Liver (tissue), 9 donors: ENCODE measurements around the gene RAB3GAP2. TPM values are rescaled to one million over a fixed set of nuclear protein-coding genes. Genes with fewer than 3 reads are reported as not detected.

Experiments used
- DNase-seq: peaks from one replicate; pipeline ENCODE4 v3.0.0-alpha.2; 2017; ENCODE audit warnings: low spot score
- H3K27ac ChIP-seq, 2 donors: one replicate each; pipeline ENCODE4 v1.7.0; 2013; ENCODE audit warnings: inconsistent platforms in 2 of 2, low read length in 2 of 2, control low read depth in 1 of 2, low read depth in 1 of 2, mild to moderate bottlenecking in 1 of 2
- H3K27me3 ChIP-seq, 4 donors: one replicate each; pipeline versions ENCODE4 v1.6.1 to v1.7.0; 2013; ENCODE audit warnings: low read length in 3 of 4, inconsistent platforms in 1 of 4, mild to moderate bottlenecking in 1 of 4, moderate library complexity in 1 of 4; ENCODE audit not compliant: control insufficient read depth in 4 of 4, insufficient read depth in 4 of 4
- H3K36me3 ChIP-seq, 4 donors: one replicate each; pipeline versions ENCODE4 v1.6.1 to v1.7.0; 2013; ENCODE audit warnings: low read length in 3 of 4, mild to moderate bottlenecking in 3 of 4, low read depth in 1 of 4, moderate library complexity in 1 of 4; ENCODE audit not compliant: control insufficient read depth in 4 of 4, insufficient read depth in 3 of 4
- H3K4me1 ChIP-seq, 4 donors: one replicate each; pipeline versions ENCODE4 v1.6.1 to v1.7.0; 2013; ENCODE audit warnings: low read length in 3 of 4, mild to moderate bottlenecking in 3 of 4, moderate library complexity in 1 of 4; ENCODE audit not compliant: control insufficient read depth in 4 of 4, insufficient read depth in 4 of 4
- H3K4me3 ChIP-seq, 3 donors: one replicate each; pipeline versions ENCODE4 v1.6.1 to v1.7.0; 2013; ENCODE audit warnings: low read length in 3 of 3, control low read depth in 1 of 3, low read depth in 1 of 3, mild to moderate bottlenecking in 1 of 3
- H3K9ac ChIP-seq, 2 donors: one replicate each; pipeline ENCODE4 v1.7.0; 2013; ENCODE audit warnings: low read length in 2 of 2, mild to moderate bottlenecking in 2 of 2, moderate library complexity in 2 of 2, control low read depth in 1 of 2, low read depth in 1 of 2
- H3K9me3 ChIP-seq, 4 donors: one replicate each; pipeline versions ENCODE4 v1.6.1 to v1.7.0; 2013; ENCODE audit warnings: low read length in 3 of 4; ENCODE audit not compliant: control insufficient read depth in 4 of 4
- CTCF ChIP-seq: fragments of 150-350 bp; IDR thresholded peaks from 2 replicates; pipeline ENCODE4 v1.5.1; 2017; ENCODE audit warnings: improper control_type of control experiment, low read depth, low read length; ENCODE audit not compliant: missing input control
- EGR1 ChIP-seq, 2 donors: IDR thresholded peaks; 2 replicates each; pipeline ENCODE4 v1.6.1; 2016 to 2018; ENCODE audit warnings: antibody characterized with exemption in 2 of 2, low read depth in 2 of 2
- FOXA1 ChIP-seq: IDR thresholded peaks from 2 replicates; pipeline ENCODE4 v1.6.1; 2016; ENCODE audit warnings: antibody characterized with exemption
- FOXA2 ChIP-seq: IDR thresholded peaks from 2 replicates; pipeline ENCODE4 v1.6.1; 2016; ENCODE audit warnings: antibody characterized with exemption
- GABPA ChIP-seq, 2 donors: IDR thresholded peaks in 1 of 2; conservative IDR thresholded peaks in 1 of 2; 2 replicates each; pipeline ENCODE4 v1.6.1; 2016; ENCODE audit warnings: antibody characterized with exemption in 2 of 2, mild to moderate bottlenecking in 1 of 2, moderate library complexity in 1 of 2
- HNF4A ChIP-seq, 2 donors: conservative IDR thresholded peaks; 2 replicates each; pipeline ENCODE4 v1.6.1; 2016; ENCODE audit warnings: antibody characterized with exemption in 2 of 2, mild to moderate bottlenecking in 2 of 2
- HNF4G ChIP-seq: IDR thresholded peaks from 2 replicates; pipeline ENCODE4 v1.6.1; 2016; ENCODE audit warnings: antibody characterized with exemption
- JUND ChIP-seq, 2 donors: IDR thresholded peaks; 2 replicates each; pipeline ENCODE4 v1.6.1; 2016; ENCODE audit warnings: antibody characterized with exemption in 2 of 2
- NR2F2 ChIP-seq: IDR thresholded peaks from 2 replicates; pipeline ENCODE4 v1.6.1; 2016; ENCODE audit warnings: antibody characterized with exemption
- RAD21 ChIP-seq, 2 donors: IDR thresholded peaks; 2 replicates each; pipeline ENCODE4 v1.6.1; 2016; ENCODE audit warnings: antibody characterized with exemption in 2 of 2, mild to moderate bottlenecking in 2 of 2
- RXRA ChIP-seq, 2 donors: IDR thresholded peaks; 2 replicates each; pipeline ENCODE4 v1.6.1; 2017 to 2018; ENCODE audit warnings: antibody characterized with exemption in 2 of 2, mild to moderate bottlenecking in 1 of 2
- SP1 ChIP-seq: IDR thresholded peaks from 2 replicates; pipeline ENCODE4 v1.6.1; 2018; ENCODE audit warnings: antibody characterized with exemption, mild to moderate bottlenecking
- TAF1 ChIP-seq: conservative IDR thresholded peaks from 2 replicates; pipeline ENCODE4 v1.6.1; 2016; ENCODE audit warnings: antibody characterized with exemption, mild to moderate bottlenecking
- YY1 ChIP-seq: IDR thresholded peaks from 2 replicates; pipeline ENCODE4 v1.6.1; 2016; ENCODE audit warnings: antibody characterized with exemption, mild to moderate bottlenecking
- WGBS: extraction: QIAGEN DNeasy Blood & Tissue Kit; methylation state at CpG from one replicate; pipeline ENCODE4 v1.1.7; 2013; 5-methylcytosine and 5-hydroxymethylcytosine counted together
- polyA plus RNA-seq, 2 donors: library from polyadenylated mRNA; stranded (reverse) in 1 of 2; unstranded in 1 of 2; fragments of 200-250 nt in 1 of 2; fragments of >200 nt in 1 of 2; fragmentation: Nextera tagmentation in 1 of 2; extraction: Ambion mirVana in 1 of 2; gene quantifications; one replicate each; pipeline versions ENCODE4 v1.2.1 to v1.2.3, GENCODE V29; 2013 to 2015
- total RNA-seq, 2 donors: library from RNA; depleted of rRNA; stranded (reverse); fragments of >200 nt; gene quantifications; one replicate each; pipeline ENCODE4 v1.2.3, GENCODE V29; 2014
- TF ChIP-seq, protein P1 (sequence below): IDR thresholded peaks from 2 replicates; pipeline ENCODE4 v1.6.1; 2016; ENCODE audit warnings: antibody characterized with exemption
- TF ChIP-seq, protein P2 (sequence below): IDR thresholded peaks from 2 replicates; pipeline ENCODE4 v1.6.1; 2016; ENCODE audit warnings: antibody characterized with exemption, mild to moderate bottlenecking
- TF ChIP-seq, protein P3 (sequence below): IDR thresholded peaks from 2 replicates; pipeline ENCODE4 v1.6.1; 2016; ENCODE audit warnings: antibody characterized with exemption
- TF ChIP-seq, protein P4 (sequence below): IDR thresholded peaks from 2 replicates; pipeline ENCODE4 v1.6.1; 2016; ENCODE audit warnings: antibody characterized with exemption
- donor health status: healthy.
- donor health status: healthy.
- donor health status: healthy.
- donor health status: healthy.
- donor health status: healthy.

RAB3GAP2 gene
- total and polyA plus RNA-seq, 4 donors, result 5.3 to 24.0 (median 11.4) TPM

GRCh38 chr1:220219865-220220698 is 52.2 kb downstream of the RAB3GAP2 start:
- no peaks in the 10 kb centered on the region for H3K27me3 ChIP-seq
- TF ChIP-seq EGR1 (IDR thresholded peaks at IDR 0.05; ENCODE audit: low read depth in 2 of 2) (no peak), HNF4G (no peak), JUND (IDR thresholded peaks at IDR 0.05) (no peak), FOXA1 (no peak), RAD21 (IDR thresholded peaks at IDR 0.05) (no peak), CTCF (no peak)
- H3K9me3 ChIP-seq, result no peaks in the 10 kb centered on the region
- no peaks in the 10 kb centered on the region for H3K36me3 ChIP-seq
- no peak overlapping the region for H3K27ac ChIP-seq
- 93% methylated on average over 15 of the region's 15 CpGs for WGBS
- DNase-seq, result no peak
- no peak overlapping the region for H3K9ac ChIP-seq
- no peak overlapping the region for H3K4me3 ChIP-seq
- no peaks in the 10 kb centered on the region for H3K4me1 ChIP-seq

GRCh38 chr1:220219136-220219442 is 53.2 kb downstream of the RAB3GAP2 start:
- TF ChIP-seq HNF4A (conservative IDR thresholded peaks at IDR 0.05), result no peak
- TF ChIP-seq, protein P1, sequence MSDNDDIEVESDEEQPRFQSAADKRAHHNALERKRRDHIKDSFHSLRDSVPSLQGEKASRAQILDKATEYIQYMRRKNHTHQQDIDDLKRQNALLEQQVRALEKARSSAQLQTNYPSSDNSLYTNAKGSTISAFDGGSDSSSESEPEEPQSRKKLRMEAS, result no peak
- TF ChIP-seq FOXA1, result no peak
- TF ChIP-seq, protein P2, sequence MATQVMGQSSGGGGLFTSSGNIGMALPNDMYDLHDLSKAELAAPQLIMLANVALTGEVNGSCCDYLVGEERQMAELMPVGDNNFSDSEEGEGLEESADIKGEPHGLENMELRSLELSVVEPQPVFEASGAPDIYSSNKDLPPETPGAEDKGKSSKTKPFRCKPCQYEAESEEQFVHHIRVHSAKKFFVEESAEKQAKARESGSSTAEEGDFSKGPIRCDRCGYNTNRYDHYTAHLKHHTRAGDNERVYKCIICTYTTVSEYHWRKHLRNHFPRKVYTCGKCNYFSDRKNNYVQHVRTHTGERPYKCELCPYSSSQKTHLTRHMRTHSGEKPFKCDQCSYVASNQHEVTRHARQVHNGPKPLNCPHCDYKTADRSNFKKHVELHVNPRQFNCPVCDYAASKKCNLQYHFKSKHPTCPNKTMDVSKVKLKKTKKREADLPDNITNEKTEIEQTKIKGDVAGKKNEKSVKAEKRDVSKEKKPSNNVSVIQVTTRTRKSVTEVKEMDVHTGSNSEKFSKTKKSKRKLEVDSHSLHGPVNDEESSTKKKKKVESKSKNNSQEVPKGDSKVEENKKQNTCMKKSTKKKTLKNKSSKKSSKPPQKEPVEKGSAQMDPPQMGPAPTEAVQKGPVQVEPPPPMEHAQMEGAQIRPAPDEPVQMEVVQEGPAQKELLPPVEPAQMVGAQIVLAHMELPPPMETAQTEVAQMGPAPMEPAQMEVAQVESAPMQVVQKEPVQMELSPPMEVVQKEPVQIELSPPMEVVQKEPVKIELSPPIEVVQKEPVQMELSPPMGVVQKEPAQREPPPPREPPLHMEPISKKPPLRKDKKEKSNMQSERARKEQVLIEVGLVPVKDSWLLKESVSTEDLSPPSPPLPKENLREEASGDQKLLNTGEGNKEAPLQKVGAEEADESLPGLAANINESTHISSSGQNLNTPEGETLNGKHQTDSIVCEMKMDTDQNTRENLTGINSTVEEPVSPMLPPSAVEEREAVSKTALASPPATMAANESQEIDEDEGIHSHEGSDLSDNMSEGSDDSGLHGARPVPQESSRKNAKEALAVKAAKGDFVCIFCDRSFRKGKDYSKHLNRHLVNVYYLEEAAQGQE, result no peak
- no peak for TF ChIP-seq SP1
- TF ChIP-seq YY1, result no peak
- no peak for TF ChIP-seq CTCF
- TF ChIP-seq, protein P3, sequence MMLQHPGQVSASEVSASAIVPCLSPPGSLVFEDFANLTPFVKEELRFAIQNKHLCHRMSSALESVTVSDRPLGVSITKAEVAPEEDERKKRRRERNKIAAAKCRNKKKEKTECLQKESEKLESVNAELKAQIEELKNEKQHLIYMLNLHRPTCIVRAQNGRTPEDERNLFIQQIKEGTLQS, result no peak
- TF ChIP-seq HNF4G, result no peak
- TF ChIP-seq RXRA (IDR thresholded peaks at IDR 0.05), result no peak
- no peak for TF ChIP-seq TAF1
- no peak for TF ChIP-seq JUND (IDR thresholded peaks at IDR 0.05)
- TF ChIP-seq NR2F2, result no peak
- TF ChIP-seq FOXA2, result no peak
- TF ChIP-seq, protein P4, sequence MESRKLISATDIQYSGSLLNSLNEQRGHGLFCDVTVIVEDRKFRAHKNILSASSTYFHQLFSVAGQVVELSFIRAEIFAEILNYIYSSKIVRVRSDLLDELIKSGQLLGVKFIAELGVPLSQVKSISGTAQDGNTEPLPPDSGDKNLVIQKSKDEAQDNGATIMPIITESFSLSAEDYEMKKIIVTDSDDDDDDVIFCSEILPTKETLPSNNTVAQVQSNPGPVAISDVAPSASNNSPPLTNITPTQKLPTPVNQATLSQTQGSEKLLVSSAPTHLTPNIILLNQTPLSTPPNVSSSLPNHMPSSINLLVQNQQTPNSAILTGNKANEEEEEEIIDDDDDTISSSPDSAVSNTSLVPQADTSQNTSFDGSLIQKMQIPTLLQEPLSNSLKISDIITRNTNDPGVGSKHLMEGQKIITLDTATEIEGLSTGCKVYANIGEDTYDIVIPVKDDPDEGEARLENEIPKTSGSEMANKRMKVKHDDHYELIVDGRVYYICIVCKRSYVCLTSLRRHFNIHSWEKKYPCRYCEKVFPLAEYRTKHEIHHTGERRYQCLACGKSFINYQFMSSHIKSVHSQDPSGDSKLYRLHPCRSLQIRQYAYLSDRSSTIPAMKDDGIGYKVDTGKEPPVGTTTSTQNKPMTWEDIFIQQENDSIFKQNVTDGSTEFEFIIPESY, result no peak
- TF ChIP-seq EGR1 (IDR thresholded peaks at IDR 0.05; ENCODE audit: low read depth in 2 of 2), result no peak
- no peak for TF ChIP-seq RAD21 (IDR thresholded peaks at IDR 0.05)
- no peak for TF ChIP-seq GABPA (IDR thresholded peaks at IDR 0.05 in 1 of 2, conservative IDR thresholded peaks at IDR 0.05 in 1 of 2)
- Histone ChIP-seq H3K9ac (no peak overlapping the region), H3K9me3 (no peaks in the 10 kb centered on the region), H3K4me3 (no peak overlapping the region), H3K4me1 (peaks cover 0 to 2% (median 0%) of the 10 kb centered on the region in 4 donors), H3K27ac (no peak overlapping the region), H3K36me3 (no peaks in the 10 kb centered on the region), H3K27me3 (no peaks in the 10 kb centered on the region)
- DNase-seq, result no peak
